ENCODE measurements around the gene VPS26A.

Gene VPS26A

DNA sequence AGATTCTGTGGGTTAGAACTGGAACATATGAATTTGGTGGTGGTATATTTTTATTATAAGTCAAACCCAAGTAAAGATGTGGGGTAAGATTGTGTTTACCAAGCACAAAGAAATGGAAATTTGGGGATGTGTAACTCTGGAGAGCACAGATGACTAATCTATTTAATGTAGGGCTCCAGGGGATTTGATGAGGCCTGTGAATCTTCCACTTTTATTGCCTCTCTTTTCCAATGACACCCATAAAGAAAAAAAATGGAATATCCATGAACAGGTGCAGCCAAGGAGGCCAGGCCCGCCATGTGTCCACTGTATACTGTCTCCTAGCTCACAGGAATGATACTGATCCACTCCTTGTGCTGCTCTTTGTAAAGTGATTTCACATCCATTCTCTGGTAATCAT is 33.3 kb upstream of the VPS26A start:
- no peak overlapping the region for H3K9ac ChIP-seq (ENCODE audit: low read depth, low read length)
- no peak overlapping the region for H3K27ac ChIP-seq (ENCODE audit: low read depth, low read length)
- no peaks in the 10 kb centered on the region for H3K36me3 ChIP-seq (ENCODE audit: insufficient read depth, low read length)
- WGBS: 100% methylated on average over 1 of the region's 1 CpG
- no peak overlapping the region for H3K4me3 ChIP-seq (ENCODE audit: low read length)
- no peaks in the 10 kb centered on the region for H3K9me3 ChIP-seq (ENCODE audit: insufficient read depth, low read depth, low read length)
- no peaks in the 10 kb centered on the region for H3K27me3 ChIP-seq (ENCODE audit: insufficient read depth, low read length)
- peaks cover 6% of the 10 kb centered on the region for H3K4me1 ChIP-seq (ENCODE audit: insufficient read depth, low read length)

DNA sequence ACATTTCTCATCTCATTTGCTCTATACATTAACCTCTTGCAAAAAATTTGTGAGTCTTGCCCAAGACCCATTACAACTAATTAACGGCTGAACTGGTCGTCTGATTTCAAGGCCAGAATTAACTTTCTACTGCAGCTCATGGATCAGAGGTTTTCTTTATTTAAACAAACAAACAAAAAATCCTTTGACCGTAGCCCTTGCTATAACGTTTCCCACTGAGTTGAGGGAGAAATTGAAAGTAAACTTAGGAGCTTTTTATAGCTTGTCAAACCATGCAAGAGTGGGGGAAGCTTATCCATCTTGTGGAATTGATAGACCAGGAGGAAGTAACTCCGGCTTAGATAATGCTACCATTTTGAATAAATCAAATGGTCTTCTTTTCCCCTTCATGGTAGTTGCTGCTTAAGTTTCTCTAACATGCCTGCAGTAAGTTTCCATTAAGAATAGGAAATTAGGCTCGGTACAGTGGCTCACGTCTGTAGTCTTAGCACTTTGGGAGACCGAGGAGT is 32.8 kb upstream of the VPS26A start:
- Histone ChIP-seq H3K27me3 (ENCODE audit: insufficient read depth, low read length) (no peaks in the 10 kb centered on the region), H3K9me3 (ENCODE audit: insufficient read depth, low read depth, low read length) (no peaks in the 10 kb centered on the region), H3K27ac (ENCODE audit: low read depth, low read length) (no peak overlapping the region), H3K4me1 (ENCODE audit: insufficient read depth, low read length) (0 out of 2 replicates have a peak, but pooled peaks cover 1% of the 10 kb centered on the region), H3K36me3 (ENCODE audit: insufficient read depth, low read length) (no peaks in the 10 kb centered on the region), H3K9ac (ENCODE audit: low read depth, low read length) (no peak overlapping the region), H3K4me3 (ENCODE audit: low read length) (no peak overlapping the region)
- 93% methylated on average over 8 of the region's 8 CpGs for WGBS

DNA sequence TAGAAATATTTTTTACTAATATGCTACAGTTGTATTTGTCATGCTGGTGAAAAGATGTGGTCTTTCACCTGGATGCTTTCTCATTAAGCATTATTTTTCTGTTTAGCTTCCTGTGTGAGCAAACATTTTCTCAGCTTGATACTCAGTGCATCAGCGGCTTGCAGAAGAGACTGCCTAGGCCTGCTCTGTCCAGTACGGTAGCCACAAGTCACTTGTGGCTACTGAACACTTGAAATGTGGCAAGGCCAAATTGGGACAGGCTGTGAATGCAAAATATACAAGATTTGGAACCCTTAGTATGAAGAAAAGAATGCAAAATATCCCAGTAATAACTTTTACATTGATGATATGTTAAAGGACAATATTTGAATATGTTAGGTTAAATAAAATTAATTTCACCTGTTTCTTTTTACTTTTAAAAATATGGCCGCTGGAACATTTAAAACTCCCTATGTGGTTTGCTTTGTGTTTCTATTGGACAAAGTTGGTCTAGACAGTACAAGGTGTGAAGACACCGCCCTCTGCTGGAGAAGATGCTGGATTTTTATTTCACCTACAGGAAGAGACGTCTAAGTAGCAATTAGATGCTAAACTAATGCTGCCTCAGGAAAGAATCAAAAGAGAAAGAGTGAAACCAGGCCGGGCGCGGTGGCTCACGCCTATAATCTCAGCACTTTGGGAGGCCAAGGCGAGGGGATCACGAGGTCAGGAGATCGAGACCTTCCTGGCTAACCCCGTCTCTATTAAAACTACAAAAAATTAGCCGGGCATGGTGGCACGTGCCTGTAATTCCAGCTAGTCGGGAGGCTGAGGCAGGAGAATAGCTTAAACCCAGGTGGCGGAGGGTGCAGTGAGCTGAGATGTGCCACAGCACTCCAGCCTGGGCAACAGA is 30.8 kb upstream of the VPS26A start:
- no peak overlapping the region for H3K9ac ChIP-seq (ENCODE audit: low read depth, low read length)
- H3K27ac ChIP-seq (ENCODE audit: low read depth, low read length): no peak overlapping the region
- H3K36me3 ChIP-seq (ENCODE audit: insufficient read depth, low read length): no peaks in the 10 kb centered on the region
- no peak overlapping the region for H3K4me3 ChIP-seq (ENCODE audit: low read length)
- no peaks in the 10 kb centered on the region for H3K9me3 ChIP-seq (ENCODE audit: insufficient read depth, low read depth, low read length)
- WGBS: 65% methylated on average over 17 of the region's 17 CpGs
- no peaks in the 10 kb centered on the region for H3K4me1 ChIP-seq (ENCODE audit: insufficient read depth, low read length)
- H3K27me3 ChIP-seq (ENCODE audit: insufficient read depth, low read length): no peaks in the 10 kb centered on the region

DNA sequence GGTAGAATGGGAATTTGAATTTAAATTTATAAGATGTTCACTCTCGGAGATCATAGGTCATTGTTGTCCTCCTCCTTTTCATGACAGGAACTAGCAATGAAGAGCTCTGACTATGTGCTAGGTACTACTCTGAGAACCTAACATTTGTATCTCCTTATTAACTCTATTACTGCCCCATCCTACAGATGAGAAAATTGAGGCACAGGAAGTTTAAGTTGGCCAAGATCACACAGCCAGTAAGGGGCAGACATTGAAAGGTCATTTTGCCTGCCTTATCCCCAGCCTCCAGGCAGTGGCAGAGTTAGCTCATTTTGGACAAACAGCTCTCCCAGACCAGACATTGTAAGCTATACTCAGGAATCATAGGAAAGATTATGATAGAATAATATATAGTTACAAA is 30.0 kb upstream of the VPS26A start:
- no peaks in the 10 kb centered on the region for H3K36me3 ChIP-seq (ENCODE audit: insufficient read depth, low read length)
- no peak overlapping the region for H3K9ac ChIP-seq (ENCODE audit: low read depth, low read length)
- WGBS: 96% methylated on average over 1 of the region's 1 CpG
- no peaks in the 10 kb centered on the region for H3K27me3 ChIP-seq (ENCODE audit: insufficient read depth, low read length)
- no peaks in the 10 kb centered on the region for H3K4me1 ChIP-seq (ENCODE audit: insufficient read depth, low read length)
- H3K9me3 ChIP-seq (ENCODE audit: insufficient read depth, low read depth, low read length): no peaks in the 10 kb centered on the region
- H3K27ac ChIP-seq (ENCODE audit: low read depth, low read length): no peak overlapping the region
- H3K4me3 ChIP-seq (ENCODE audit: low read length): no peak overlapping the region

DNA sequence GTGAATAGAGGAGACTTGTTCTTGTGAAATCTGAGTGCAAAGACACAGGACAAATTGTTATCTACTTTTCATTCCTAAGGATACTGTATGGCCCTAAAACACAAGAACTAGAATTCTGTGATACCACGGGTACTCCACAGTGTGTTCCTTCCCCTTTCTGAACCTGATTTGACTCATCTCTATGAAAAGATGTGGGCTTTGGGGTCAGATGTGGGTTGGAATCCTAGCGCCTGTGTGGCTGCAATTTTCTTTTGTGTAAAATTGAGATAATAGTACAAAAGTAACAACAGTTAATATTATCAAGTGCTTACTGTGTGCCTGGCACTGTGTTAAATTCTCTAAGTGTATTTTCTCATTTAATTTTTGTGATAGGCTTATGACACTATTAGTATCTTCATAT is 27.9 kb upstream of the VPS26A start:
- Histone ChIP-seq H3K9ac (ENCODE audit: low read depth, low read length) (no peak overlapping the region), H3K4me1 (ENCODE audit: insufficient read depth, low read length) (no peaks in the 10 kb centered on the region), H3K27ac (ENCODE audit: low read depth, low read length) (no peak overlapping the region), H3K27me3 (ENCODE audit: insufficient read depth, low read length) (no peaks in the 10 kb centered on the region), H3K4me3 (ENCODE audit: low read length) (no peak overlapping the region), H3K36me3 (ENCODE audit: insufficient read depth, low read length) (no peaks in the 10 kb centered on the region), H3K9me3 (ENCODE audit: insufficient read depth, low read depth, low read length) (no peaks in the 10 kb centered on the region)
- WGBS: 94% methylated on average over 2 of the region's 2 CpGs

DNA sequence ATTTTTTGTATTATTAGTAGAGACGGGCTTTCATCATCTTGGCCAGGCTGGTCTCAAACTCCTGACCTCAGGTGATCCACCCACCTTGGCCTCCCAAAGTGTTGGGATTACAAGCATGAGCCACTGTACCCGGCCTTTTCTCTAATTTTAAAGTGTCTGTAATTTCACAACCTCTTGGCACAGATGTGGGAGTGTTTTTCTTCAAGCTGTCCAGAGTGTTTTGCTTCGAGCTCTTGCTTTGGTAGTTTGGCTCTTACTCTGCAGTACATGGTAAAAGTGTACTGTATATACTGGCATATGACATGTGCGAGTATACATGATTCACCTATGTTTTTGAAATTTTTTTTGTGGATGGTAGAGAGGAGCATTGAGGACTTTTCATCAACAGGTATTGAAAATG is 26.2 kb upstream of the VPS26A start:
- no peak overlapping the region for H3K9ac ChIP-seq (ENCODE audit: low read depth, low read length)
- no peaks in the 10 kb centered on the region for H3K36me3 ChIP-seq (ENCODE audit: insufficient read depth, low read length)
- no peaks in the 10 kb centered on the region for H3K9me3 ChIP-seq (ENCODE audit: insufficient read depth, low read depth, low read length)
- H3K4me3 ChIP-seq (ENCODE audit: low read length): no peak overlapping the region
- no peaks in the 10 kb centered on the region for H3K27me3 ChIP-seq (ENCODE audit: insufficient read depth, low read length)
- no peak overlapping the region for H3K27ac ChIP-seq (ENCODE audit: low read depth, low read length)
- no peaks in the 10 kb centered on the region for H3K4me1 ChIP-seq (ENCODE audit: insufficient read depth, low read length)
- 94% methylated on average over 4 of the region's 4 CpGs for WGBS

DNA sequence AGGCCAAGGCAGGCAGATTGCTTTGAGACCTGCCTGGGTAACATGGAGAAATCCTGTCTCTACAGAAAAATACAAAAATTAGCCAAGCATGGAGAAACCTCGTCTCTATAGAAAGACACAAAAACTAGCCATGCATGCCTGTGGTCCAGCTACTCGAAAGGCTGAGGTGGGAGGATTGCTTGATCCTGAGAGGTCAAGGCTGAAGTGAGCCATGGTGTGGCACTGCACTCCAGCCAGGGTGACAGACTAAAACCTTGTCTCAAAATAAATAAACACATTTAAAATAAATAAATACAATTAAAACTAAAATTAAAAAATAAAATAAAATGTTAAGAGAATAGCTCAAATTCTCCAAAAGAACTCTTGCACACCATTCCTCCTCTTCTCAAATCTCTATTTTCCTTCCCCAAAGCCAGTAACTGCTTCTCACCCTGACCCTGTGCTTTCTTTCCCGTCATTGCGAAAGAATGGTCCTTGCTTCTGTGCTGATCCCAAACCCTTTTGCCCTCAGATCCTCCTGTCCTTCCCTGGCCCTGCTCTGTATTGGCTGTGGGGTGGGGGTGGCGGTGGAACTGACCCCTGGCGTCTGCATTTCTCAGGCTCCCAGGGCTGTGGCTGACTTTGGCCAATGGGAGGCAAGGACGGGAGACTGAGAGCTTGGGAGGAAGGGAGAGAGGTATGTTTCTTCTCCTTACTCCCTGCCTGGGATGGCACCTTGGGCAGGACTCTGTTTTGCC is 23.7 kb upstream of the VPS26A start:
- Histone ChIP-seq H3K9ac (ENCODE audit: low read depth, low read length) (no peak overlapping the region), H3K9me3 (ENCODE audit: insufficient read depth, low read depth, low read length) (no peaks in the 10 kb centered on the region), H3K4me1 (ENCODE audit: insufficient read depth, low read length) (no peaks in the 10 kb centered on the region), H3K27me3 (ENCODE audit: insufficient read depth, low read length) (no peaks in the 10 kb centered on the region), H3K4me3 (ENCODE audit: low read length) (no peak overlapping the region), H3K27ac (ENCODE audit: low read depth, low read length) (no peak overlapping the region), H3K36me3 (ENCODE audit: insufficient read depth, low read length) (no peaks in the 10 kb centered on the region)
- WGBS: 57% methylated on average over 6 of the region's 7 CpGs

DNA sequence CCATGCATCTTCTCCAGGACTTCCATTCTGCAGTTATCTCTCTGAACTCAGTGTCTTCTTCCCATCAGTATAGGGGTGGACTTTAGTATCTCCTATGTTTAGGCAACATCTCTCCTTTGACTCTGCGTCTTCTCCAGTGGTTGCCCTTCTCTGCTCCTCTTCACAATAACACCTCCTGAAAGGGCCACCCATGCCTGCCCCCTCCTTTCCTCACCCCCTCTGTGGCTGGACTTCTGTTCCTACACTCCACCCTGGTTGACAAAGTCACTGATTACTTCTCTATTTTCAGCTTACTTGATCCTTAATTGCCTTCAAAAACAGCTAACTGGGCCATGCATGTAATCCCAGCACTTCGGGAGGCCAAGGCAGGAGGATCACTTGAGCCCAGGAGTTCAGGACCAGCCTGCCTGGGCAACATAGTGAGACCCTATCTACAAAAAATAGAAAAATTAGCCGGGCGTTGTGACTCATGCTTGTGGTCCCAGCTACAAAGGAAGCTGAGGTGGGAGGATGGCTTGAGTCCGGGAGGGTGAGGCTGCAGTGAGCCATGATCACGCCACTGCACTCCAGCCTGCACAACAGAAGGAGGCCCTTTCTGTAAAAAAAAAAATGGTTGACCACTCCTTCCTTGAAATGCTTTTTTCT is 22.4 kb upstream of the VPS26A start:
- Histone ChIP-seq H3K4me1 (ENCODE audit: insufficient read depth, low read length) (no peaks in the 10 kb centered on the region), H3K27me3 (ENCODE audit: insufficient read depth, low read length) (no peaks in the 10 kb centered on the region), H3K9ac (ENCODE audit: low read depth, low read length) (no peak overlapping the region), H3K4me3 (ENCODE audit: low read length) (no peak overlapping the region), H3K9me3 (ENCODE audit: insufficient read depth, low read depth, low read length) (no peaks in the 10 kb centered on the region), H3K27ac (ENCODE audit: low read depth, low read length) (no peak overlapping the region), H3K36me3 (ENCODE audit: insufficient read depth, low read length) (no peaks in the 10 kb centered on the region)
- 85% methylated on average over 6 of the region's 6 CpGs for WGBS

DNA sequence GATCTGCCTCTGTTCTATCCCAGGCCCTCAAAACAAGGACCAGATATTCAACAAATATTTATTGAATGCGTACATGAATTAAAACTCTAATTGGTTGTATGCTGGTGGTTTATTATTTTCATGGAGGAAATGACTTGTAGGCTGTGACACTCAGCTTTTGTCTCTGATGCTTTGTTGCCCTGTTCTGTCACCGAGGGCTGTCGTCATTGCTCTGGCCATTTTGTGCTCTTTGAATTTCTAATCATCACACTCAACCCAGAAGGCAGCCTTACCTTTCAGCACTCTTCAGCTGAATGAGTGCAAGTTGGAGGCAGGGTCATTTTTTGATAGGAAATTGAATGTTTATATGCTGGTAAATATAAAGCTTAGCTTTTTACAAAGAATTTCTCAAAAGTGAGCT is 21.5 kb upstream of the VPS26A start:
- no peaks in the 10 kb centered on the region for H3K27me3 ChIP-seq (ENCODE audit: insufficient read depth, low read length)
- no peaks in the 10 kb centered on the region for H3K4me1 ChIP-seq (ENCODE audit: insufficient read depth, low read length)
- H3K9me3 ChIP-seq (ENCODE audit: insufficient read depth, low read depth, low read length): no peaks in the 10 kb centered on the region
- no peak overlapping the region for H3K9ac ChIP-seq (ENCODE audit: low read depth, low read length)
- H3K36me3 ChIP-seq (ENCODE audit: insufficient read depth, low read length): no peaks in the 10 kb centered on the region
- no peak overlapping the region for H3K4me3 ChIP-seq (ENCODE audit: low read length)
- WGBS: 76% methylated on average over 3 of the region's 3 CpGs
- no peak overlapping the region for H3K27ac ChIP-seq (ENCODE audit: low read depth, low read length)

DNA sequence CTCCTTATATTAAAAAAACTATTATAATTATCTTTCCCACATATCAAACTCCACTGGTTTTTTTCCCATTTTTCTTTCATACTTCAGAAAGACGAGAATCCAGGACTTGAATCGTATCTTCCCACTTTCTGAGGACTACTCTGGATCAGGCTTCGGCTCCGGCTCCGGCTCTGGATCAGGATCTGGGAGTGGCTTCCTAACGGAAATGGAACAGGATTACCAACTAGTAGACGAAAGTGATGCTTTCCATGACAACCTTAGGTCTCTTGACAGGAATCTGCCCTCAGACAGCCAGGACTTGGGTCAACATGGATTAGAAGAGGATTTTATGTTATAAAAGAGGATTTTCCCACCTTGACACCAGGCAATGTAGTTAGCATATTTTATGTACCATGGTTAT is 20.2 kb upstream of the VPS26A start:
- 93% methylated on average over 7 of the region's 7 CpGs for WGBS
- H3K27ac ChIP-seq (ENCODE audit: low read depth, low read length): no peak overlapping the region
- no peaks in the 10 kb centered on the region for H3K9me3 ChIP-seq (ENCODE audit: insufficient read depth, low read depth, low read length)
- H3K4me3 ChIP-seq (ENCODE audit: low read length): no peak overlapping the region
- H3K4me1 ChIP-seq (ENCODE audit: insufficient read depth, low read length): no peaks in the 10 kb centered on the region
- H3K9ac ChIP-seq (ENCODE audit: low read depth, low read length): no peak overlapping the region
- no peaks in the 10 kb centered on the region for H3K36me3 ChIP-seq (ENCODE audit: insufficient read depth, low read length)
- H3K27me3 ChIP-seq (ENCODE audit: insufficient read depth, low read length): no peaks in the 10 kb centered on the region
